GM23248 (cell line): ENCODE data around the gene ERBB4. TPM values are rescaled to one million over a fixed set of nuclear protein-coding genes. Genes with fewer than 3 reads are reported as not detected.

Experiments used
- DNase-seq: peaks from one replicate; pipeline ENCODE4 v3.0.0-alpha.2; 2015
- H2AFZ ChIP-seq: fragments of 200-600 bp; sonication (generic); 2 replicates; pipeline ENCODE4 v1.6.1; 2016; ENCODE audit warnings: antibody characterized with exemption
- H3F3A ChIP-seq: fragments of 200-600 bp; sonication (generic); 2 replicates; pipeline ENCODE4 v1.6.1; 2016; ENCODE audit warnings: mild to moderate bottlenecking, antibody characterized with exemption, mixed run types; ENCODE audit not compliant: insufficient read depth
- H3K27ac ChIP-seq: fragments of 200-600 bp; sonication (generic); 2 replicates; pipeline ENCODE4 v1.5.1; 2016; ENCODE audit warnings: mild to moderate bottlenecking
- H3K27me3 ChIP-seq: fragments of 200-600 bp; sonication (generic); replicated peaks from 2 replicates; pipeline ENCODE4 v1.6.1; 2016; ENCODE audit warnings: mild to moderate bottlenecking; ENCODE audit not compliant: insufficient read depth
- H3K36me3 ChIP-seq: fragments of 200-600 bp; sonication (generic); 2 replicates; pipeline ENCODE4 v1.6.1; 2016; ENCODE audit warnings: low read depth, mild to moderate bottlenecking
- H3K4me1 ChIP-seq: fragments of 200-600 bp; sonication (generic); 2 replicates; pipeline ENCODE4 v1.6.1; 2016; ENCODE audit warnings: mild to moderate bottlenecking; ENCODE audit not compliant: insufficient read depth
- H3K4me2 ChIP-seq: fragments of 200-600 bp; sonication (generic); one replicate; pipeline ENCODE4 v1.6.1; 2016; ENCODE audit warnings: mild to moderate bottlenecking; ENCODE audit not compliant: unreplicated experiment
- H3K4me3 ChIP-seq: fragments of 200-600 bp; sonication (generic); 2 replicates; pipeline ENCODE4 v1.5.1; 2016; ENCODE audit warnings: mild to moderate bottlenecking
- H3K79me2 ChIP-seq: fragments of 200-600 bp; sonication (generic); 2 replicates; pipeline ENCODE4 v1.6.1; 2016; ENCODE audit warnings: mild to moderate bottlenecking; ENCODE audit not compliant: insufficient read depth
- H3K9ac ChIP-seq: fragments of 200-600 bp; sonication (generic); 2 replicates; pipeline ENCODE4 v1.6.1; 2016; ENCODE audit warnings: mild to moderate bottlenecking
- H3K9me2 ChIP-seq: fragments of 200-600 bp; sonication (generic); 2 replicates; pipeline ENCODE4 v1.6.1; 2016; ENCODE audit warnings: mixed run types, mild to moderate bottlenecking, moderate library complexity; ENCODE audit not compliant: insufficient read depth
- H3K9me3 ChIP-seq: fragments of 200-600 bp; sonication (generic); one replicate; pipeline ENCODE4 v1.6.1; 2017; ENCODE audit warnings: low read depth
- H4K20me1 ChIP-seq: fragments of 200-600 bp; sonication (generic); 2 replicates; pipeline ENCODE4 v1.6.0; 2016; ENCODE audit not compliant: insufficient read depth
- EZH2 ChIP-seq: fragments of 200-600 bp; sonication (generic); IDR thresholded peaks from 2 replicates; pipeline ENCODE4 v1.6.1; 2018; ENCODE audit warnings: antibody characterized with exemption, mild to moderate bottlenecking; ENCODE audit not compliant: insufficient read depth, poor library complexity, severe bottlenecking
- EZH2phosphoT487 ChIP-seq: fragments of 200-600 bp; sonication (generic); IDR thresholded peaks from 2 replicates; pipeline ENCODE4 v1.6.1; 2018; ENCODE audit warnings: antibody characterized with exemption, moderate library complexity, mild to moderate bottlenecking, low read depth; ENCODE audit not compliant: insufficient read depth
- WGBS, 2 experiments: methylation state at CpG; one replicate each; pipeline ENCODE4 v1.1.6; 2015 to 2017; ENCODE audit warnings: low lambda C conversion rate in 2 of 2, low coverage in 1 of 2; ENCODE audit errors: missing lambda C conversion rate in 2 of 2; 5-methylcytosine and 5-hydroxymethylcytosine counted together
- in situ Hi-C: fragments of 300-500 bp; cut with MboI; formaldehyde crosslinking; loops from 2 replicates; pipeline ENCODE4 v1.15.0; 2020
- polyA plus RNA-seq: library from polyadenylated mRNA; unstranded; fragments of >200 nt; fragmentation: Nextera tagmentation; extraction: Ambion mirVana; gene quantifications from 2 replicates; pipeline ENCODE4 v1.2.1, GENCODE V29; 2016
- total RNA-seq: library from RNA; depleted of rRNA; stranded (reverse); fragments of >200 nt; shearing (Covaris generic); gene quantifications from 2 replicates; pipeline ENCODE4 v1.2.3, GENCODE V29; 2014

ERBB4 gene
- total and polyA plus RNA-seq, 2 experiments from 2014 or later: not detected

DNA sequence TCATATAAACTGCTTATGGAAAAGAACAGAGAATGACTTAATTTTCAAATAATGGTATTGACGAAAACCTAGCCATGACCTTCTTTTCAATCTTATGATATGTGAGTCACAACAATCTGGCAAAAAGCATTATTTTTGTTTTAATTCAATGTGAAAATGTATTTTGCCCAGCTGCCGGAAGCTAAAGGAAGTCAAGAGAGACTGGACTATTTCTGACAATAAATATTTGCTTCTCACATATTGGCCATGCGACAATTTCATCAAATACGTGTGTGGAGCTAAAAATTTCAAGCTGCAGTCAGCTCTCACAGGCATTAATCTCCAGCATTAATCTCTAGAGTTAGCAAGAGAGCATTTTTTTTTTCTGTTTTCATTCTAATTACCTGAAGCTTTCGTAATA, 1101.2 kb downstream of the ERBB4 start:
- Histone ChIP-seq H3K27ac (no peak overlapping the region), H2AFZ (no peak overlapping the region), H3K36me3 (no peaks in the 10 kb centered on the region), H3K4me2 (no peak overlapping the region), H3K9me3 (no peaks in the 10 kb centered on the region), H3K9ac (no peak overlapping the region), H3F3A (no peaks in the 10 kb centered on the region), H3K27me3 (no peaks in the 10 kb centered on the region), H3K79me2 (no peaks in the 10 kb centered on the region), H4K20me1 (no peaks in the 10 kb centered on the region), H3K4me3 (no peak overlapping the region), H3K4me1 (no peaks in the 10 kb centered on the region), H3K9me2 (no peaks in the 10 kb centered on the region)
- WGBS, 2 experiments: 21 to 22% methylated on average over 5 of the region's 5 CpGs
- no peak for DNase-seq
- in situ Hi-C loops: no loop called here
- TF ChIP-seq EZH2 (no peak), EZH2phosphoT487 (no peak)

DNA sequence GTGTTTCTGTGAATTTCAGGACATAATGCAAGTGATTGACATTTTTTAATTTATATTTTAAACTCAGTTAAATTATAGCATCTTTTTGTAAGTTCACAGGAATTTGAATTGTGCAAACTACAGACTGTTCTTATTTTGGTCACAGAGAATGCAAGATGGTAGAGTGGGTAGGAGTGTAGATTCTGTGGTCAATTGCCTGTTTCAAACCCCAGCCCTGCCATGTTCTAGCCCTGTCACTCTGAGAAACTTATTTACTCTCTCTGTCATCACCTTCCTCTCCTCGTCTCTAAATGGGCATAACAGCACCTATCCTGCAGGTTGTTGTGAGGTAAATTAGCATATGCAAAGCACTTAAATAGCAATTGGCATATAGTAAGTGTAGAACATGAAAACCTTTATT, 1102.4 kb downstream of the ERBB4 start:
- H3F3A ChIP-seq: no peaks in the 10 kb centered on the region
- H3K4me2 ChIP-seq: no peak overlapping the region
- no peaks in the 10 kb centered on the region for H3K79me2 ChIP-seq
- H3K9ac ChIP-seq: no peak overlapping the region
- H3K4me3 ChIP-seq: no peak overlapping the region
- no peaks in the 10 kb centered on the region for H4K20me1 ChIP-seq
- H3K9me3 ChIP-seq: no peaks in the 10 kb centered on the region
- DNase-seq: no peak
- no peak overlapping the region for H2AFZ ChIP-seq
- no peaks in the 10 kb centered on the region for H3K9me2 ChIP-seq
- H3K27me3 ChIP-seq: no peaks in the 10 kb centered on the region
- H3K4me1 ChIP-seq: no peaks in the 10 kb centered on the region
- TF ChIP-seq EZH2phosphoT487 (no peak), EZH2 (no peak)
- H3K36me3 ChIP-seq: no peaks in the 10 kb centered on the region
- H3K27ac ChIP-seq: no peak overlapping the region
- WGBS, 2 experiments: 7 to 10% methylated on average over 1 of the region's 1 CpG
- in situ Hi-C loops: no loop called here

DNA sequence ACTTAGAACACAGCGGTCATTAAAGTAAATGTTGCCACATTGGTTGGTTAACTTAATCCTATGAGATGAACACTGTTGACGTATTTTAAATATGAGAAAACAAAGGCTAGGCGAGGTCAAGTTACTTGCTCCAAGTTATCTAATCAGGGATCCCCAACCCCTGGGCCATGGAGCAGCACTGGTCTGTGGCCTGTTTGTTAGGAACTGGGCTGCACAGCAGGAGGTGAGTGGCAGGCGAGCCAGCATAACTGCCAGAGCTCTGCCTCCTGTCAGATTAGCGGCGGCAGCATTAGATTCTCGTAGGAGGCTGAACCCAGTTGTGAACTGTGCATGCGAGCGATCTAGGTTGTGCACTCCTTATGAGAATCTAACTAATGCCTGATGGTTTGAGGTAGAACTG, 1103.3 kb downstream of the ERBB4 start:
- 47 to 51% methylated on average over 9 of the region's 9 CpGs for WGBS, 2 experiments
- Histone ChIP-seq H2AFZ (no peak overlapping the region), H3K4me3 (no peak overlapping the region), H4K20me1 (no peaks in the 10 kb centered on the region), H3K36me3 (no peaks in the 10 kb centered on the region), H3K9me2 (no peaks in the 10 kb centered on the region), H3K4me2 (no peak overlapping the region), H3K9ac (no peak overlapping the region), H3K79me2 (no peaks in the 10 kb centered on the region), H3K27me3 (no peaks in the 10 kb centered on the region), H3K4me1 (no peaks in the 10 kb centered on the region), H3K9me3 (no peaks in the 10 kb centered on the region), H3F3A (no peaks in the 10 kb centered on the region), H3K27ac (no peak overlapping the region)
- no peak for DNase-seq
- TF ChIP-seq EZH2phosphoT487: no peak
- TF ChIP-seq EZH2: no peak
- in situ Hi-C loops: no loop called here

DNA sequence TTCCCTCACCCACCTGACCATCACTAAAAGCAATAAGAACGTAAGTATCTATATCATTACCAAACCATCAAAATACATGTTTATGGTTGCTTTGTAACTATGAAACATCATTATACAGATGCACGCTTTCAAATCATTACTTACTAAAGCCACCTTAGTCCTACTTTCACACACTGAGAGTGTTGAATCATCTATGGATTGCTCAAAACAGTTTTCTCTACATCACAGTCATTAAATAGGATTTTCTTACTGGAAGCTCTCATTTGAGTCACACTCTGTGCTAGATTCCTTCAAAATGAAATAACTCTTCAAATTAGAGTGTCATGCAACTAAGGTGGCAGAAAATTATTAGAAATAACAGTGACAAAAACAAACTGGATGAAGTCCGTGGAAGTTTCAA, 1103.8 kb downstream of the ERBB4 start:
- Histone ChIP-seq H3K9me2 (no peaks in the 10 kb centered on the region), H3K36me3 (no peaks in the 10 kb centered on the region), H3K4me2 (no peak overlapping the region), H2AFZ (no peak overlapping the region), H3K79me2 (no peaks in the 10 kb centered on the region), H3K27ac (no peak overlapping the region), H3F3A (no peaks in the 10 kb centered on the region), H3K9me3 (no peaks in the 10 kb centered on the region), H3K27me3 (no peaks in the 10 kb centered on the region), H3K4me1 (no peaks in the 10 kb centered on the region), H3K4me3 (no peak overlapping the region), H3K9ac (no peak overlapping the region), H4K20me1 (no peaks in the 10 kb centered on the region)
- DNase-seq: peak; percentile 1
- 34 to 47% methylated on average over 3 of the region's 3 CpGs for WGBS, 2 experiments
- in situ Hi-C loops: no loop called here
- no peak for TF ChIP-seq EZH2
- no peak for TF ChIP-seq EZH2phosphoT487

DNA sequence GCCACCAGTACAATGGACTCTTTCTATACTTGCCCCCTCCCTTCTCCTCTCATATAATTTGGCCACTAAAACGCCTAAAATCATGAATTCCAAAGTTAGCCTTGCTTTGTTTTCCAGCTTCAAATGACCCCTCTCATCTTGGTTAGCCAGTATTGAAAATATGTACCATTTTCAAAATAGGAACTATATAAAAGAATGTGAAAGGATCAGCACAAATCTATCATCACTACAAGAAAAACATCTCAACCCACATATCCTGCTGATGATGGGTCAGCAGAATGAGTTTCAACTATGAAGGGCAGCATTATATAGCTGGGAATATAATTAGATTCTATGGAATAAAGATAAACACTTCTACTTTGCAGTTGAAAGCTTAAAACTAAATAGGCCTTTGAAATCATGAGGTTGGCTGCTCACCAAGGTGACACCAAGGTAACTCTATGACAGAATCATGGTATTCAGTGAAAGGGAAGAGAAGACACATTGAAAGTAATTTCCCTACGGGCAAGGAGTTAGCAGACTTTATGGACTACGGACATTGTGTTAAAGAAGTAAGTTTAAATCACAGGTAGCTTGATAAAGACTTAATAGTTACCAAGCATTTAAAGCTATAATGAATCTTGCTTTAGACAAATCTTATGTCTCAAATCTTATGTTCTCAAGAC, 1109.2 kb downstream of the ERBB4 start:
- WGBS, 2 experiments: 14 to 20% methylated on average over 3 of the region's 3 CpGs
- Histone ChIP-seq H3K4me1 (no peaks in the 10 kb centered on the region), H3K27me3 (no peaks in the 10 kb centered on the region), H3K9ac (no peak overlapping the region), H4K20me1 (no peaks in the 10 kb centered on the region), H3F3A (no peaks in the 10 kb centered on the region), H3K36me3 (no peaks in the 10 kb centered on the region), H3K27ac (no peak overlapping the region), H3K79me2 (no peaks in the 10 kb centered on the region), H3K9me3 (no peaks in the 10 kb centered on the region), H3K4me3 (no peak overlapping the region), H2AFZ (no peak overlapping the region), H3K9me2 (no peaks in the 10 kb centered on the region), H3K4me2 (no peak overlapping the region)
- in situ Hi-C loops: no loop called here
- no peak for DNase-seq
- TF ChIP-seq EZH2 (no peak), EZH2phosphoT487 (no peak)
